Measurements from ENCODE around the gene UACA. TPM values are rescaled to one million over a fixed set of nuclear protein-coding genes. Genes with fewer than 3 reads are reported as not detected.

UACA gene
- total RNA-seq, 2 experiments from 2014 or later: 1.1 to 1.5 TPM

GRCh38 chr15:70775160-70775559 lies 11.8 kb upstream of the UACA start:
- H3K4me1 Mint-ChIP-seq (ENCODE audit: low read depth): no peaks in the 10 kb centered on the region
- Histone ChIP-seq H3K27ac (ENCODE audit: low read depth in 1 of 2, low read length in 2 of 2) (no peak overlapping the region), H3K4me3 (ENCODE audit: low read length) (no peak overlapping the region), H3K36me3 (ENCODE audit: insufficient read depth, low read length) (no peaks in the 10 kb centered on the region), H3K4me1 (ENCODE audit: insufficient read depth, low read length) (no peaks in the 10 kb centered on the region), H3K9me3 (ENCODE audit: control insufficient read depth in 1 of 2, insufficient read depth in 1 of 2, low read length in 2 of 2) (no peaks in the 10 kb centered on the region), H3K27me3 (ENCODE audit: control insufficient read depth in 1 of 2, insufficient read depth in 2 of 2, low read length in 2 of 2) (no peaks in the 10 kb centered on the region)
- H3K9me3 Mint-ChIP-seq: no peaks in the 10 kb centered on the region
- DNase-seq (no peak), ATAC-seq (ENCODE audit: poor library complexity) (no peak)
- intact Hi-C loops (cut with DNase I, micrococcal nuclease): no loop called here
- H3K4me3 Mint-ChIP-seq: no peak overlapping the region
- H3K36me3 Mint-ChIP-seq (ENCODE audit: low read depth): no peaks in the 10 kb centered on the region
- ChIA-PET CTCF (no interaction called here), POLR2A (no interaction called here)
- TF ChIP-seq CTCF (IDR thresholded peaks at IDR 0.05): no peak
- H3K27ac Mint-ChIP-seq: no peak overlapping the region
- no peaks in the 10 kb centered on the region for H3K27me3 Mint-ChIP-seq

- Histone ChIP-seq H3K4me1 (ENCODE audit: insufficient read depth, low read length) (no peaks in the 10 kb centered on the region), H3K36me3 (ENCODE audit: insufficient read depth, low read length) (no peaks in the 10 kb centered on the region), H3K27ac (ENCODE audit: low read depth in 1 of 2, low read length in 2 of 2) (no peak overlapping the region), H3K9me3 (ENCODE audit: control insufficient read depth in 1 of 2, insufficient read depth in 1 of 2, low read length in 2 of 2) (no peaks in the 10 kb centered on the region), H3K27me3 (ENCODE audit: control insufficient read depth in 1 of 2, insufficient read depth in 2 of 2, low read length in 2 of 2) (no peaks in the 10 kb centered on the region), H3K4me3 (ENCODE audit: low read length) (no peak overlapping the region)
- DNase-seq (no peak), ATAC-seq (ENCODE audit: poor library complexity) (no peak)
- ChIA-PET POLR2A (no interaction called here), CTCF (no interaction called here)
- Mint-ChIP-seq H3K27me3 (no peaks in the 10 kb centered on the region), H3K9me3 (no peaks in the 10 kb centered on the region), H3K4me3 (no peak overlapping the region), H3K4me1 (ENCODE audit: low read depth) (peaks cover 5% of the 10 kb centered on the region), H3K36me3 (ENCODE audit: low read depth) (no peaks in the 10 kb centered on the region), H3K27ac (no peak overlapping the region)
- intact Hi-C loops (cut with DNase I, micrococcal nuclease): no loop called here
- TF ChIP-seq CTCF (IDR thresholded peaks at IDR 0.05): no peak
Measured at GRCh38 chr15:70772402-70772801, 9.0 kb upstream of the UACA start.

GRCh38 chr15:70770863-70771262 lies 7.5 kb upstream of the UACA start:
- Histone ChIP-seq H3K4me3 (ENCODE audit: low read length) (no peak overlapping the region), H3K27me3 (ENCODE audit: control insufficient read depth in 1 of 2, insufficient read depth in 2 of 2, low read length in 2 of 2) (peaks cover 0 to 3% of the 10 kb centered on the region in 2 experiments), H3K36me3 (ENCODE audit: insufficient read depth, low read length) (no peaks in the 10 kb centered on the region), H3K4me1 (ENCODE audit: insufficient read depth, low read length) (no peaks in the 10 kb centered on the region), H3K9me3 (ENCODE audit: control insufficient read depth in 1 of 2, insufficient read depth in 1 of 2, low read length in 2 of 2) (no peaks in the 10 kb centered on the region), H3K27ac (ENCODE audit: low read depth in 1 of 2, low read length in 2 of 2) (no peak overlapping the region)
- ChIA-PET POLR2A (interaction anchor here (0.9 kb wide), 1 partner anchor 15 kb away, joined by 3 read pairs; no protein-coding TSS in a partner anchor), CTCF (no interaction called here)
- TF ChIP-seq CTCF (IDR thresholded peaks at IDR 0.05): no peak
- intact Hi-C loops (cut with DNase I, micrococcal nuclease): no loop called here
- H3K4me1 Mint-ChIP-seq (ENCODE audit: low read depth): peaks cover 5% of the 10 kb centered on the region
- H3K4me3 Mint-ChIP-seq: no peak overlapping the region
- H3K36me3 Mint-ChIP-seq (ENCODE audit: low read depth): no peaks in the 10 kb centered on the region
- H3K27me3 Mint-ChIP-seq: peaks cover 4% of the 10 kb centered on the region
- H3K9me3 Mint-ChIP-seq: no peaks in the 10 kb centered on the region
- ATAC-seq (ENCODE audit: poor library complexity) (no peak), DNase-seq (no peak)
- H3K27ac Mint-ChIP-seq: no peak overlapping the region

Data from CD4-positive, alpha-beta T cell (primary cell).